Mesothelial cell of epicardium (in vitro differentiated cells): ENCODE results near the gene TM9SF4. TPM values are rescaled to one million over a fixed set of nuclear protein-coding genes. Genes with fewer than 3 reads are reported as not detected.
"Not testable (repeated sequence)": the region's sequence is repeated elsewhere in the genome, so short reads cannot be mapped to it uniquely, and the experiment has no call there.

Experiments used
- DNase-seq, 2 experiments: peaks; one replicate each; pipeline ENCODE4 v3.0.0; 2021; ENCODE audit warnings: low spot score in 2 of 2; ENCODE audit not compliant: unreplicated experiment in 2 of 2
- H3K27ac Mint-ChIP-seq: 2 replicates; pipeline ENCODE4 v1.8.0; 2021; ENCODE audit warnings: mixed read lengths
- H3K27me3 Mint-ChIP-seq: 2 replicates; pipeline ENCODE4 v1.8.0; 2021; ENCODE audit warnings: low read depth, mixed read lengths
- H3K36me3 Mint-ChIP-seq: 2 replicates; pipeline ENCODE4 v1.8.0; 2021; ENCODE audit warnings: mixed read lengths
- H3K4me1 Mint-ChIP-seq: 2 replicates; pipeline ENCODE4 v1.8.0; 2021; ENCODE audit warnings: mixed read lengths
- H3K4me3 Mint-ChIP-seq: 2 replicates; pipeline ENCODE4 v1.8.0; 2021; ENCODE audit warnings: mild to moderate bottlenecking, moderate library complexity, mixed read lengths
- H3K9me3 Mint-ChIP-seq: 2 replicates; pipeline ENCODE4 v1.8.0; 2021; ENCODE audit warnings: mixed read lengths
- CTCF ChIP-seq: fragments of 200-600 bp; sonication (generic); IDR thresholded peaks from one replicate; pipeline ENCODE4 v1.5.0; 2021; ENCODE audit warnings: antibody characterized with exemption; ENCODE audit not compliant: unreplicated experiment
- total RNA-seq: library from RNA; stranded (reverse); gene quantifications from 3 replicates; pipeline ENCODE4 v1.2.1, GENCODE V29; 2021

Gene TM9SF4
- total RNA-seq, 1 donor from 2014 or later, result 77.8 TPM

DNA sequence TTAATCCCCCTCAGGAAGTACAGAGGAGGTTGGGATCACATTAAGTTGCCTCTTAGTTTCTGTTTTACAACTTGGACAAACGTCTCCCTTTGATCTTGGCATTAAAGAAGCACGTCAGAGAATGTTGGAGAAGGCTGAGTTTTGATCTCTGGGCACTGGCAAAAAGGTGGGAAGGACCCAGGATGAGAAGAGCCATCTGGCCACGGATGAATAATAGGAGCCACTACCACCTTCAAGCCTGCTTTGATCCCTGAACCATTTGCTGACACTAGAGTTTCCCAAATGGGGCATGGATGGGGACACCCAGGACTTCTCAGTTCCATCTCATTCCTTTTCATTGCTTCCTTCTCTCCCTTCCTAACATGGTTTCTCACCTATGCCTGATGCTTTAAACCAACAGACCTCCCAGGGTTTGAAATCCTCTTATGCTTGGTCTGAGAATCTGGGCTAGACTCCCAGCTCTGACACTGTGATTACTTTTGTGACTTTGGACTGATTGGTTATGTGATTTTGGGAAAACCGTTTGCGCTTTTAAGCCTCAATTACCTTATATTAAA, 5.8 kb downstream of the TM9SF4 start:
- no peak for DNase-seq
- Mint-ChIP-seq H3K36me3 (no peaks in the 10 kb centered on the region), H3K27me3 (no peaks in the 10 kb centered on the region), H3K4me3 (no peak overlapping the region), H3K4me1 (peaks cover 21% of the 10 kb centered on the region), H3K9me3 (no peaks in the 10 kb centered on the region), H3K27ac (no peak overlapping the region)
- TF ChIP-seq CTCF, result no peak

DNA sequence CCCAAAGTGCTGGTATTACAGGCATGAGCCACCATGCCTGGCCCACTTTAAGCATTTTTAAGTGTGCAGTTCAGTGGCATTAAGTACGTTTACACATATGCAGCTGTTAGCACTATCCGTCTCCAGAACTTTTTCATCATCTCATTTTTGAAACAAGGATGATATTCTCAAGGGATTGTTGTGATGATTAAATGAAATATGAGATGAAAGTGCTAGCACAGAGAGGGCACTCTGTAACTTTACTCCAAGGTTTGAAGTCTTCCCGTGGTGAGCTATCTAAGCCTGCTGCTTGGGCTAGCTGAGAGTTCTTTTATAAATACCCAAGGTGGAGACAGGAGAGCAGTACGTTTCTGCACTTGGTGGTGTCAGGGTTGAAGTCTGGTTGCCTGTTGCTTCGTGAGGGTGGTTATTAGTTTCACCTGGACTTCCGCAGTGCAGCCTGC, 6.6 kb downstream of the TM9SF4 start:
- DNase-seq, result no peak
- Mint-ChIP-seq H3K9me3 (no peaks in the 10 kb centered on the region), H3K36me3 (peaks cover 5% of the 10 kb centered on the region), H3K4me1 (peaks cover 13% of the 10 kb centered on the region), H3K27ac (no peak overlapping the region), H3K27me3 (no peaks in the 10 kb centered on the region), H3K4me3 (no peak overlapping the region)
- no peak for TF ChIP-seq CTCF

- not testable (repeated sequence) for H3K9me3 Mint-ChIP-seq, H3K4me1 Mint-ChIP-seq, H3K27ac Mint-ChIP-seq, H3K27me3 Mint-ChIP-seq, H3K36me3 Mint-ChIP-seq, H3K4me3 Mint-ChIP-seq, DNase-seq
Measured at GRCh38 chr20:32116796-32117195, 7.3 kb downstream of the TM9SF4 start.

GRCh38 chr20:32118427-32118826, 8.9 kb downstream of the TM9SF4 start:
- H3K4me1 Mint-ChIP-seq, DNase-seq, H3K27ac Mint-ChIP-seq, H3K27me3 Mint-ChIP-seq, H3K9me3 Mint-ChIP-seq, H3K4me3 Mint-ChIP-seq, H3K36me3 Mint-ChIP-seq: not testable (repeated sequence)

DNA sequence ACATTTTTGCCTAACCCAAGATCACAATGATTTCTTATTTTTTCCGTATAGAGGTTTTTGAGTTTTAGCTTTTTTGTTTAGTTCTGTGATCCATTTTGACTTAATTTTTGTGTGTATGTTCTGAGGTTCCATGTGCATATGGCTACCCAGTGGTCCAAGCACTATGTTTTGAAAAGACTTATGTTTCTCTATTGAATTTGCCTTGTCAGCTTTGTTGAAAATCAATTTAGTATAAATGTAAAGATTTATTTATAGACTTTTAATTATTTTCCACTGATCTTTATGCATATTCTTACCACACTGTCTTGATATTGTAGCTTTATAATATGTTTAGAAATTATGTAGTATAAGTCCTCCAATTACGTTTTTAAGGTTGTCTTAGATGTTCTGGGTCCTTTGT, 10.2 kb downstream of the TM9SF4 start:
- Mint-ChIP-seq H3K4me1 (peaks cover 7% of the 10 kb centered on the region), H3K4me3 (no peak overlapping the region), H3K9me3 (peaks cover 4% of the 10 kb centered on the region), H3K36me3 (peaks cover 15% of the 10 kb centered on the region), H3K27ac (no peak overlapping the region), H3K27me3 (no peaks in the 10 kb centered on the region)
- no peak for DNase-seq
- no peak for TF ChIP-seq CTCF

DNA sequence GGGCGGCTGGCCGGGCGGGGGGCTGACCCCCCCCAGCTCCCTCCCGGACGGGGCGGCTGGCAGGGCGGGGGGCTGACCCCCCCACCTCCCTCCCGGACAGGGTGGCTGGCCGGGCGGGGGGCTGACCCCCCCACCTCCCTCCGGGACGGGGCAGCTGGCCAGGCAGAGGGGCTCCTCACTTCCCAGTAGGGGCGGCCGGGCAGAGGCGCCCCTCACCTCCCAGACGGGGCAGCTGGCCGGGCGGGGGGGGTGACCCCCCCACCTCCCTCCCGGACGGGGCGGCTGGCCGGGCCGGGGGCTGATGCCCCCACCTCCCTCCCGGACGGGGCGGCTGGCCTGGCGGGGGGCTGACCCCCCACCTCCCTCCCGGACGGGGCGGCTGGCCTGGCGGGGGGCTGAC, 12.4 kb downstream of the TM9SF4 start:
- H3K9me3 Mint-ChIP-seq, result not testable (repeated sequence)

DNA sequence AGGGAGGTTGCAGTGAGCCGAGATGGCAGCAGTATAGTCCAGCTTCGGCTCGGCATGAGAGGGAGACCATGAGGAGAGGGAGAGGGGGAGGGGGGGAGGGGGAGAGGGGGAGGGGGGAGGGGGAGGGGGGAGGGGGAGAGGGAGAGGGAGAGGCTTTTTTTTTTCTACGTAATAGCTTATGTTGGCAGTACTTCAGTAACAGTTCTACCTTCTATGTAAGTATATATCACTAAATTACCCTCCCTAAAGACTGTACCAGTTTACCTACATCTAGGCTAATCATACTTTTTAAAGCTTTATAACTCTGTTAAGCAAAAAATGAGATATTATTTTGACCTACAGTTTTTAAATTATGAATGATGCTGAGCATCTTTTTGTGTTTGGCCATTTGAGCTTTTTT, 13.6 kb downstream of the TM9SF4 start:
- H3K4me3 Mint-ChIP-seq, result no peak overlapping the region

More for the DNA sequence above, 12.4 kb downstream of the TM9SF4 start:
- H3K27ac Mint-ChIP-seq, H3K4me1 Mint-ChIP-seq, DNase-seq, H3K4me3 Mint-ChIP-seq, H3K27me3 Mint-ChIP-seq: not testable (repeated sequence)
- peaks cover 19% of the 10 kb centered on the region for H3K36me3 Mint-ChIP-seq

More for the DNA sequence above, 13.6 kb downstream of the TM9SF4 start:
- H3K27me3 Mint-ChIP-seq, result no peaks in the 10 kb centered on the region
- no peak for DNase-seq
- peaks cover 19% of the 10 kb centered on the region for H3K36me3 Mint-ChIP-seq
- peaks cover 4% of the 10 kb centered on the region for H3K9me3 Mint-ChIP-seq
- TF ChIP-seq CTCF, result no peak
- no peak overlapping the region for H3K27ac Mint-ChIP-seq
- peaks cover 3% of the 10 kb centered on the region for H3K4me1 Mint-ChIP-seq
